ENCODE measurements around the gene RAB42.

- TF ChIP-seq CTCF (IDR thresholded peaks at IDR 0.05): no peak
- no peak for TF ChIP-seq POLR2A (IDR thresholded peaks at IDR 0.05)
- no peak for TF ChIP-seq EP300 (IDR thresholded peaks at IDR 0.05)
- no peak for TF ChIP-seq POLR2AphosphoS5 (IDR thresholded peaks at IDR 0.05)
These were observed 12.9 kb downstream of the RAB42 start for GRCh38 chr1:28604962-28605361.
